GM12878 (cell line): ENCODE data around the gene ZNF454.

Experiments used
- HDAC6 ChIP-seq: fragments of 200-600 bp; sonication (generic); IDR thresholded peaks from one replicate; pipeline ENCODE4 v1.8.0; 2017; ENCODE audit warnings: antibody characterized with exemption; ENCODE audit not compliant: unreplicated experiment
- POLR2A ChIP-seq: IDR thresholded peaks from 2 replicates; pipeline ENCODE4 v1.6.1; 2011; ENCODE audit warnings: low read depth, mild to moderate bottlenecking, low read length
- SMC3 ChIP-seq: IDR thresholded peaks from 2 replicates; pipeline ENCODE4 v1.6.1; 2011; ENCODE audit warnings: low read length, improper control_type of control experiment, borderline replicate concordance
- ZNF24 ChIP-seq: fragments of 450-650 bp; IDR thresholded peaks from 2 replicates; pipeline ENCODE4 v1.6.1; 2017; ENCODE audit warnings: antibody characterized with exemption, mild to moderate bottlenecking

- TF ChIP-seq HDAC6, result no peak
- TF ChIP-seq SMC3, result no peak
- TF ChIP-seq POLR2A, result no peak
- TF ChIP-seq ZNF24, result no peak
Observed at GRCh38 chr5:178990491-178990890, 49.5 kb downstream of the ZNF454 start.
